GM06990 (cell line): ENCODE measurements around the gene SLC25A13.

Experiments
- DNase-seq: peaks from one replicate; pipeline ENCODE4 v3.0.0-alpha.2; 2011; ENCODE audit not compliant: insufficient read length; ENCODE audit errors: extremely low read depth
- H3K27me3 ChIP-seq: replicated peaks from 2 replicates; pipeline ENCODE4 v1.6.0; 2011; ENCODE audit warnings: low read length; ENCODE audit not compliant: control insufficient read depth, insufficient read depth
- H3K36me3 ChIP-seq: 2 replicates; pipeline ENCODE4 v1.5.1; 2011; ENCODE audit warnings: low read length; ENCODE audit not compliant: control insufficient read depth, insufficient read depth
- H3K4me3 ChIP-seq: replicated peaks from 2 replicates; pipeline ENCODE4 v1.5.1; 2011; ENCODE audit warnings: low read depth, mild to moderate bottlenecking, control low read depth, low read length
- TF ChIP-seq, protein P1 (sequence below): IDR thresholded peaks from 2 replicates; pipeline ENCODE4 v1.5.1; 2011; ENCODE audit warnings: low read length, control low read depth, mild to moderate bottlenecking, inconsistent platforms; ENCODE audit not compliant: insufficient read depth, poor library complexity, severe bottlenecking

The SLC25A13 gene

DNA sequence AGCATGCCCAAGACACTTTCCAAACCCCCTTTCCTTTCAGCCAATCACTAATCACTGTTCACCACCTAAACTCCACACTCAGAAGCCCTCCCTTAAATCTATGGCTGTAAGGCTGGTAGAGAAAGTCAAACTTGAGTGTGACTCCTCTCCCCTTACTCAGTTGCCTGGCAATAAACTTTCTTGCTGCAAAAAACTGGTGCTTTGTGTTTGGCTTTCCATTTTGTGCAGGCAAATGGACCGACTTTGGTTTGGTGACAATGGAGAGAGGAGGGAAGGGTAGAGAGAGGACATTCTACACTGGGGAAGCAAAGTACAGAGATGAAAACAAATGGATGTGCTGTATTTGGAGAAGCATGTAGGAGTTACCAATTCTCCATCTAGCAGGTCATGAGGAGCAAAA, 84.9 kb downstream of the SLC25A13 start:
- no peaks in the 10 kb centered on the region for H3K27me3 ChIP-seq
- TF ChIP-seq, protein P1, sequence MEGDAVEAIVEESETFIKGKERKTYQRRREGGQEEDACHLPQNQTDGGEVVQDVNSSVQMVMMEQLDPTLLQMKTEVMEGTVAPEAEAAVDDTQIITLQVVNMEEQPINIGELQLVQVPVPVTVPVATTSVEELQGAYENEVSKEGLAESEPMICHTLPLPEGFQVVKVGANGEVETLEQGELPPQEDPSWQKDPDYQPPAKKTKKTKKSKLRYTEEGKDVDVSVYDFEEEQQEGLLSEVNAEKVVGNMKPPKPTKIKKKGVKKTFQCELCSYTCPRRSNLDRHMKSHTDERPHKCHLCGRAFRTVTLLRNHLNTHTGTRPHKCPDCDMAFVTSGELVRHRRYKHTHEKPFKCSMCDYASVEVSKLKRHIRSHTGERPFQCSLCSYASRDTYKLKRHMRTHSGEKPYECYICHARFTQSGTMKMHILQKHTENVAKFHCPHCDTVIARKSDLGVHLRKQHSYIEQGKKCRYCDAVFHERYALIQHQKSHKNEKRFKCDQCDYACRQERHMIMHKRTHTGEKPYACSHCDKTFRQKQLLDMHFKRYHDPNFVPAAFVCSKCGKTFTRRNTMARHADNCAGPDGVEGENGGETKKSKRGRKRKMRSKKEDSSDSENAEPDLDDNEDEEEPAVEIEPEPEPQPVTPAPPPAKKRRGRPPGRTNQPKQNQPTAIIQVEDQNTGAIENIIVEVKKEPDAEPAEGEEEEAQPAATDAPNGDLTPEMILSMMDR = no peak
- no peaks in the 10 kb centered on the region; the same call in 1 of the 2 replicates for H3K36me3 ChIP-seq
- no peak for DNase-seq
- no peak overlapping the region for H3K4me3 ChIP-seq

DNA sequence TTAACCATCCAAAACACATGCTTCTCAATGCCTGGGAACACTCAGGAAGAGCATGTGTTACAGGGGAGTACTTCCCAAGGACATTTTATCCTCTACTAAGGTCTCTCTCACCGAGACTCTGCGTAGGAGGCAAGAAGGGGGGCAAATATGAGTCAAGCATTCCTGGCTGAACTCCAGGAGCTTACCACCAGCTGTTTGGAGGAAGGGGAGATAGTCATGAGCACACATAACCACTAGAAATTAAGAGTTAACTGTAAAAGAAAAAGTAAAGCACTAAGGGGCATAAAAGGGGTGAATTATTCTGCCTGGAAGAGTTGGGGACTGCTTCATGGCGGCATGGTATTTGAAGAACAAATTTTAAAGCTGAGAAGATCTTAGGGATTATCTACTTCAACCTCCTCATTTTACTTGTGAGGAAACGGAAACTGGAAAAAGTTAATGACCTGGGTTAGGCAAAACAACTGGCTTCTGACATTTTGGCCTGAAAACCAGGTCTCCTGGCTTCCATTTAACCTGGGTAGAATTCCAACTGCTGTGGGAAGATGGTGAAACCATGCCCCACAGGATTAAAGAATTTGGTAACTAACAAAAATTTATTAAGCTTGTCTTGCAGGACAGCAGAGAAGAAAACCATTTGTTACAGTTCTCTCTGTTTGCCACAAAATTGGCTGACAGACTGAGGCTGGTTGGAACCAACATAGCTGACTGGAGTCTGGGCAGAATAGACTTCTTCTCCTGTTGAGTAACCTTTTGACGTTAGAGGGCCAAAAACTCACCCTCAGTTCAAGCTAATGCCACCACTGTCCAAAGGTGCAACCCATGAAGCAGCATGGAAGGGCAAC, 85.5 kb downstream of the SLC25A13 start:
- Histone ChIP-seq H3K4me3 (no peak overlapping the region), H3K27me3 (no peaks in the 10 kb centered on the region), H3K36me3 (no peaks in the 10 kb centered on the region; the same call in 1 of the 2 replicates)
- TF ChIP-seq, protein P1 = no peak
- DNase-seq = no peak

DNA sequence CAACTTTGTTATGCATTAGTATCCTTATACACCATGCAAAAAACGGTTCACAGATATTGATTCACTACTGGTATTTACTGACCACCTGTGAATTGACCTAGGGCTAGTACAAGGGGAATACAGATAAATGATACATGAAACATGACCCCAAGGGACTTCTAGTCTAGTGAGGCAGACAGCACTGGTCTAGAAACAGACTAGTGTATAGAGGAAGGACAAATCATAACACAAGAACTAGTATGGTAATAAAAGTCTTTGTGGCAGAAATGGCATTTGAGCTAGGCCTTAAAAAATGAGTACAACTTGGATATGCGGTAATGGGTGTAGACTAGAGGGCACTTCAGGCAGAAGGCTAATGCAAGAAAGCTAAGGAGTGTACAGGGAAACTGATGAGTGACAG, 86.6 kb downstream of the SLC25A13 start:
- H3K36me3 ChIP-seq = no peaks in the 10 kb centered on the region; the same call in 1 of the 2 replicates
- DNase-seq = no peak
- no peaks in the 10 kb centered on the region for H3K27me3 ChIP-seq
- H3K4me3 ChIP-seq = no peak overlapping the region
- TF ChIP-seq, protein P1 = no peak

DNA sequence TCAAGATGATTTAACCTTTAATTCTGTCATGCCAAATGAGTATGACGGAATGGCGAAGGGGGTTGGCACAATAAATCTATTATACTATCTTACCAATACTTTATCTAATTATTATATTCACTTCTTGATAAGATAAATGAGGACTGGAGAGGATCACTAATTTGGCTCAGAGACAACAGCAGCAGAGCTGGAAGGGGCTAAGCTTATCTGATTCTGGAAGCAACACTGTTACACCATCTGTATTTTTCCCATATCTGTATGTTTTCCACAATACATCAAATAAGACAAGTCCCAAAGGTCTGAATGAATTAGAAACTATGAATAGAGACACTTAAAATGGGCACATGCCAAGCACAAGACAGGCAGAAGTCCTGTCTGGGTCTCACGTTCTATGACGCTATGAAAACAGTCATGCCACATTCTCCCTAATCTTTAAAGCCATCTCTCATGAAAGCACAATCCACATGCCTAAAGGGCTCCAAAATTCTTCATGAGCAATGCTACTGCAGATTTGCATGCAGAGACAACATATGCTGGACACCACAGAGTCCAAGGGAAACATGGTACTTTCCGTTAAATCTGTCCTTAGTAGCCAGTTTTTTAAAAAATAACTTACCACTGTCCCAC, 88.3 kb downstream of the SLC25A13 start:
- no peak for DNase-seq
- Histone ChIP-seq H3K4me3 (no peak overlapping the region), H3K27me3 (no peaks in the 10 kb centered on the region), H3K36me3 (no peaks in the 10 kb centered on the region; the same call in 1 of the 2 replicates)
- TF ChIP-seq, protein P1 = no peak

DNA sequence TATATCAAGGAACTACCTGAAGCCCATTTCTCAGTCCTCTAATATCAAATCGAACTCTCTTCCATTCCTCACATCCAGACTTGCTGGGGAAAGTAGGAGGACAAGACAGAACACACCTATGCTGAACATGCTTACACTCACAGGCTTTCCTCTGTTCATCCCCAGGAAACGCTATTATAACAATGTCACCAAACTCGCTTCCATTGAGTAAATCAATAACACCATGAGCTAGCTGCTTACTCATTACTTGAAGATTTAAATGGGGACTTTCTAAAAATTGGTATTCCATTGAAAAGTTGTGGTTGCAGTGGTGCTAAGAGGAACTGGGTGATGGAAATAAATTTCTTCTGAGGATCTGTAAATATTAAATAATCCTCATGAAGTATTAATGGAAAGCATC, 88.8 kb downstream of the SLC25A13 start:
- no peaks in the 10 kb centered on the region; the same call in 1 of the 2 replicates for H3K36me3 ChIP-seq
- H3K27me3 ChIP-seq = no peaks in the 10 kb centered on the region
- no peak for DNase-seq
- TF ChIP-seq, protein P1 = no peak
- H3K4me3 ChIP-seq = no peak overlapping the region
